Ishikawa (cell line): ENCODE data around the gene CACFD1.

Experiments
- CEBPB ChIP-seq: IDR thresholded peaks from 2 replicates; pipeline ENCODE4 v1.6.1; 2012
- CREB1 ChIP-seq: IDR thresholded peaks from 2 replicates; pipeline ENCODE4 v1.6.1; 2012; ENCODE audit warnings: low read depth
- EP300 ChIP-seq: IDR thresholded peaks from 2 replicates; pipeline ENCODE4 v1.6.1; 2012; ENCODE audit warnings: borderline replicate concordance
- FOXM1 ChIP-seq: IDR thresholded peaks from 2 replicates; pipeline ENCODE4 v1.6.1; 2012; ENCODE audit warnings: low read depth, borderline replicate concordance
- MAX ChIP-seq: IDR thresholded peaks from 2 replicates; pipeline ENCODE4 v1.6.1; 2012
- NFIC ChIP-seq: IDR thresholded peaks from 2 replicates; pipeline ENCODE4 v1.6.1; 2012
- RAD21 ChIP-seq: IDR thresholded peaks from 2 replicates; pipeline ENCODE4 v1.6.1; 2012; ENCODE audit warnings: low read depth
- REST ChIP-seq: IDR thresholded peaks from 2 replicates; pipeline ENCODE4 v1.6.1; 2012; ENCODE audit warnings: low read depth, mild to moderate bottlenecking
- TAF1 ChIP-seq: IDR thresholded peaks from 2 replicates; pipeline ENCODE4 v1.6.1; 2012; ENCODE audit warnings: low read depth, mild to moderate bottlenecking
- TCF12 ChIP-seq: IDR thresholded peaks from 2 replicates; pipeline ENCODE4 v1.6.1; 2012; ENCODE audit warnings: low read depth
- TEAD4 ChIP-seq: IDR thresholded peaks from 2 replicates; pipeline ENCODE4 v1.6.1; 2012
- USF1 ChIP-seq: IDR thresholded peaks from 2 replicates; pipeline ENCODE4 v1.6.1; 2012
- YY1 ChIP-seq: IDR thresholded peaks from 2 replicates; pipeline ENCODE4 v1.6.1; 2012; ENCODE audit warnings: low read depth
- ZBTB7A ChIP-seq: IDR thresholded peaks from 2 replicates; pipeline ENCODE4 v1.6.1; 2012; ENCODE audit warnings: low read depth

- TF ChIP-seq YY1: no peak
- no peak for TF ChIP-seq NFIC
- no peak for TF ChIP-seq RAD21
- no peak for TF ChIP-seq CEBPB
- no peak for TF ChIP-seq TAF1
- no peak for TF ChIP-seq CREB1
- no peak for TF ChIP-seq EP300
- no peak for TF ChIP-seq REST
- TF ChIP-seq MAX: no peak
- TF ChIP-seq TCF12: no peak
- TF ChIP-seq TEAD4: no peak
- no peak for TF ChIP-seq USF1
- no peak for TF ChIP-seq FOXM1
- TF ChIP-seq ZBTB7A: no peak
Measured at GRCh38 chr9:133458643-133459312, 1.0 kb upstream of the CACFD1 start.
